GM12873 (cell line): ENCODE measurements around the gene CD34.

Experiments
- TF ChIP-seq, protein P1 (sequence below): IDR thresholded peaks from 2 replicates; pipeline ENCODE4 v1.5.1; 2012; ENCODE audit warnings: low read depth, mild to moderate bottlenecking, moderate library complexity, low read length, control low read depth; ENCODE audit not compliant: insufficient read depth; ENCODE audit errors: missing control alignments

The CD34 gene

DNA sequence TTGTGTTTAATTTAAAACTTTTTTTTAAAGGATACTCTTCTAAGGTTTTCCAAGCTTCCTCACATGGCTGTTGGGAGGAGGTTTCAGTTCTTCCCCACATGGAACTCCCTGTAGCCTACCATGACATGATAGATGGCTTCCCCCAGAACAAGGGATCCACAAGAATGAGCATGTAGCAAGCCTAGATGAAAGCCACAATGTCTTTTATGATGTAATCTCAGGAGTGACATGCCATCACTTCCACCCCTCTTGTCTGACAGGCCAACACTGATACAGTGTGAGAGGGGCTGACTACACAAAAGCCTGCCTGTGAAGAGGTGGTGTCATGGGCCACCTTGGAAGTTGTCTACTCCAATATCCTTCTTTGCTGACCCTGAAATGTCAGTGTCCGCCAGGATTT, 32.0 kb downstream of the CD34 start:
- TF ChIP-seq, protein P1, sequence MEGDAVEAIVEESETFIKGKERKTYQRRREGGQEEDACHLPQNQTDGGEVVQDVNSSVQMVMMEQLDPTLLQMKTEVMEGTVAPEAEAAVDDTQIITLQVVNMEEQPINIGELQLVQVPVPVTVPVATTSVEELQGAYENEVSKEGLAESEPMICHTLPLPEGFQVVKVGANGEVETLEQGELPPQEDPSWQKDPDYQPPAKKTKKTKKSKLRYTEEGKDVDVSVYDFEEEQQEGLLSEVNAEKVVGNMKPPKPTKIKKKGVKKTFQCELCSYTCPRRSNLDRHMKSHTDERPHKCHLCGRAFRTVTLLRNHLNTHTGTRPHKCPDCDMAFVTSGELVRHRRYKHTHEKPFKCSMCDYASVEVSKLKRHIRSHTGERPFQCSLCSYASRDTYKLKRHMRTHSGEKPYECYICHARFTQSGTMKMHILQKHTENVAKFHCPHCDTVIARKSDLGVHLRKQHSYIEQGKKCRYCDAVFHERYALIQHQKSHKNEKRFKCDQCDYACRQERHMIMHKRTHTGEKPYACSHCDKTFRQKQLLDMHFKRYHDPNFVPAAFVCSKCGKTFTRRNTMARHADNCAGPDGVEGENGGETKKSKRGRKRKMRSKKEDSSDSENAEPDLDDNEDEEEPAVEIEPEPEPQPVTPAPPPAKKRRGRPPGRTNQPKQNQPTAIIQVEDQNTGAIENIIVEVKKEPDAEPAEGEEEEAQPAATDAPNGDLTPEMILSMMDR, result no peak

DNA sequence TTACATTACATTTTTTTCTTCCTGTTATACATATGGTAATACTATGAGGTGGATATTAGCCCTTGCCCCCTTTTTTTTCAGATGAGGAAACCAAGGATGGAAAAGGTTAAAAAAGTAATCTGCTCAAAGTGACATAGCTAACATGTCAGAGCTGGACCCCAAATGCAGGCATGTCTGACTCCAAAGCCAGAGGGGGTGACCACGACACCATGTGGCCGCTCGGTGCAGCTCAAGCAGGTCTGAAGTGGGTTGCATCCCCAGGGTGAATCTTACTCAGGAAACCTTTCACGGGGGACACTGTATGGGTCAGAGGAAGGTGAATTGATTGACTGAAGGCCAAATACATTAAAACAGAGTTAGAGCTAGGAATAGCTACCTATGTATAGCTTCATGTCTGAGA, 34.8 kb downstream of the CD34 start:
- TF ChIP-seq, protein P1, result peak; percentile 43

DNA sequence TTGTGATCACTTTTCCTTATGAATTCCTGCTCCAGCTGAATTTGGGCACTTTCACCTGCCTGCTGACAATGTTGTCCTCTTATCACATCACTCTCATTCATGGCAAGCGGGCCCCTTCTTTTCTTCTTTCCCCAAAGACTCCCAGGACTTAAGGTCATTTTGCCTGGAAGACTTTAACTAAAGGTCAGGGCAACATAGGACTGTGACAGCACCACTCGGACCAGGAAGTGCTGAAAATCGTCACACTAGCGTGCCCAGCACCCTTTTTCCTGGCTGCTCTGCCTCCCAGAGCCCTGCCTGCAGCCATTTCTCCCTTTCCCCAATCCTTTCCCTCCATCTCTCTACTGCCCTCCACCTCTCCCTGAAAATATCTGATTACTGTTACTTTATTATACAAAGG, 35.4 kb downstream of the CD34 start:
- TF ChIP-seq, protein P1, result no peak

DNA sequence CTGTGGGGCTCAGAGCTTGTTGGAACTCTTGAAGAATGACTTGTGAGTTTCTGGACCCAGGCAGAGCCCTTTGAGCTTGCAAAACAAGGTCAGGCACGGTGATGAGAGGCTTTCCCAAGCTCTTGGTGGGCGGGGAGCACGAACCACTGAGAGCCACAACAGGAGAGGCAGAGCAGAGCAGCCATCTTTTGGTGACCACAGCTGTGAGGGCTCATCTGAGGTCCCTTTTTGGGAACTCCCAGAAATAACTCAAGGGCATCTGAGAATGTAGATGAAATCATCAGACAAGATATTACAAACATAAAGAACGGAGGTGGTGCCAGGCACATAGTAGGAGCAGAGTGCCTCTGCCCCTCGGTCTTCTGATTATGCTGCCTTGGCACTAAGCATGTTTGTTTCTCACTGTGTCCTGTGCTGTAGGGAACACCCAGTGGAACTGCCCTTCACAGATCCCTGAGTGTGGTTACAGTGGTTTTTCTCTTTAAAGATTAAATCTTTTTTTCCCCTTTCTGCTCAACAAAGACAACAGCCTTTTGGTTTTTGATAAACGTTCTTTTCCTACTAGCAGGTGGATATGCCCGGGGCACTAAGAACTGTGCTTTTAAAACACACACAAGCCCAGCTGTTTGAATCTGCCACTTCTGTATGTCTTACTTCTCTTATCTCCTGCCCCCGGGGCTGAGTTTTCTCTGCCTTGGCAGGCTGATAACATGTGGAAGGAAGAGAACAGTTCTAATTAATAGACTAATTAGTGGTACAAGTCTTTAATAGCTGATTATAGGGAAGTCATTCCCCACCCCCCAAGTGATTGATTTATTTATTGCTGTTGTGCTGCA, 37.7 kb downstream of the CD34 start:
- TF ChIP-seq, protein P1, result no peak

DNA sequence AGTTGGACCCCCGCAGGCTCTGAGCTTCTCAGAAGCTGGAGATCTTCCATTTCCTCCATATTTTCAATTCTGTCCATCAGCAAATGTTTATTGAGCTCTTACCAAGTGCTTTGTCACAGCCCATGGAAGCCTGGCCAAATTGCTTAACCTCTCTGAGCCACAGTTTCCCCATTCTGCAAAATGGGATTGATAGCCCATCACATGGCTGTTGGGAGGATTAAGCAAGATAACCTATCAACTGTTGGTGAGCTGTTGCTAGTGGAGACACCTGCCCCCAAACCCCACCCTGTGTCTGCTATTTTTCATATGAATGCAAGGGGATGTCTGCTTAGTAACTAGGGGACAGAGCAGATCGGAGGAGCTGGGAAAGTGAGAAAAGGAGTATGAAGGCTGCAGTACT, 38.3 kb downstream of the CD34 start:
- TF ChIP-seq, protein P1, result no peak

DNA sequence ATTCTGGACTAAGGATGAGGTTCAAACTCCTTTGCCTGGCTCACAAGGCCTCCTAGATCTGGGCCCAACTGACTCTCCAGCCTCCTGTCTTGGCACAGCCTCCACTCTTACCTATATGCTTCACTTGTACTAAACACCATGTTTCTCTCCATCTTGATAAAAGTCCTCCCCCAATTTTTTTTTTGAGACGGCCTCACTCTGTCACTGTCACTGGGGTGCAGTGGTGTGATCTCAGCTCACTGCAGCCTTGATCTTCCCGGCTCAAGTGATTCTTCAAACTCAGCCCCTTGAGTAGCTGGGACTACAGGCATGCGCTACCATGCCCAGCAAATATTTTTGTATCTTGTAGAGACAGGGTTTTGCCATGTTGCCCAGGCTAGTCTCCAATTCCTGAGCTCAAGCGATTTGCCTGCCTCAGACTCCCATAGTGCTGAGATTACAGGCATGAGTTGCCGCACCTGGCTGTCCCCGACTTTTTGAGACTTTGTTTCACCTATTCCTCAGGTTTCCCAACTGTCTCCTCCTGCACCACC, 39.7 kb downstream of the CD34 start:
- TF ChIP-seq, protein P1, result no peak

DNA sequence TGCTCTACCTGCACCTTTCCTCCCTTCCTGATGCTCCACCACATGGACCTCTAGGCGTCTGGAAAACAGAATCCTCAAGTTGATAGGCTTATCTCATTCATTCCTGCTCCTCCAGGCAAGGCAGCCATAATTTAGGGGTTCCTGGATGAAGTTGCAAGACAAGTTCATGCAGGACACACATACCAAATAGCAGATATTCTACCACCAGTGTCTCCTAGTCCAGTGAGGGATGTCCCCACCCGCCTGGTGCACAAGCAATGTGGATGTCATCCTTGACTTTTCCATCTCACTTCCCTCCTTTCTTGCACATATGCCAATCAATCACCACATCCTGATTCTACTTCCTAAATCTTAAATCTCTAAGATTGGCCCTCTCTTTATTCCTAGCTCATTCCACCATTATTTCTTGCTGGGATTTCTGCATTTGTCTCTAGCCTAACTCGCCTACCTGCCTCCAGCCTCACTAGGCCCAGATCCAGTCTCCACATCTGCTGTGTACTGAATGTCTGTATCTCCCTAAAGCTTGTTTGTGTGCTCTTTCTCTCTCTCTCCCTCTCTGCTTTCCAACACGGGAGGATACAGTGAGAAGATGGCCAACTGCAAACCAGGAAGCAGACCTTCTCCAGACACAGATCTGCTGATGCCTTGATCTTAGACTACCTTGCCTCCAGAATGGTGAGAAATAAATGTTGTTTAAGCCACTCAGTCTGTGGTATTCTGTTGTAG, 40.5 kb downstream of the CD34 start:
- TF ChIP-seq, protein P1, result no peak
